Endothelial cell of umbilical vein (primary cell): ENCODE data around the gene KCNN3. TPM values are rescaled to one million over a fixed set of nuclear protein-coding genes. Genes with fewer than 3 reads are reported as not detected.

Experiments
- BruUV-seq: library from RNA; stranded (reverse); fragments of 400-500 nt; replicated peaks from 2 replicates; lab custom pipeline; 2021; lab: Mats Ljungman, UMichigan
- CTCF ChIA-PET: fragments of 300-600, 350-600 bp; sonication (Branson Sonifier 250); formaldehyde crosslinking; loops from one replicate; lab custom pipeline; 2021; ENCODE audit warnings: antibody characterized with exemption, inconsistent platforms; lab: Charles Lee
- POLR2A ChIA-PET: fragments of 300-600, 350-600 bp; sonication (Branson Sonifier 250); formaldehyde crosslinking; loops from one replicate; lab custom pipeline; 2021; ENCODE audit warnings: antibody characterized with exemption, inconsistent platforms; lab: Charles Lee
- DNase-seq: peaks from one replicate; pipeline ENCODE4 v3.0.0-alpha.2; 2011; ENCODE audit warnings: low read depth, low spot score
- FAIRE-seq: peaks from 2 replicates; lab custom pipeline; 2011; peaks lifted over from hg19 to GRCh38; lab: Jason Lieb, UNC
- H2AFZ ChIP-seq: 2 replicates; pipeline ENCODE4 v1.6.0; 2012; ENCODE audit warnings: low read depth, low read length, control low read depth, inconsistent platforms
- H3K27ac ChIP-seq: 2 replicates; pipeline ENCODE4 v1.5.1; 2011; ENCODE audit warnings: low read depth, mild to moderate bottlenecking, control low read depth, low read length, moderate library complexity; ENCODE audit not compliant: insufficient read depth
- H3K27me3 ChIP-seq, 2 experiments: 2 replicates each; pipeline versions ENCODE4 v1.6.0 to v1.6.1; 2011; ENCODE audit warnings: low read length in 2 of 2, mixed read lengths in 1 of 2; ENCODE audit not compliant: control insufficient read depth in 2 of 2, insufficient read depth in 2 of 2
- H3K36me3 ChIP-seq, 2 experiments: 2 replicates in 1 of 2; 3 replicates in 1 of 2; pipeline ENCODE4 v1.5.1; 2011; ENCODE audit warnings: low read length in 2 of 2, mild to moderate bottlenecking in 1 of 2, moderate library complexity in 1 of 2; ENCODE audit not compliant: control insufficient read depth in 2 of 2, insufficient read depth in 2 of 2; ENCODE audit errors: extremely low read depth in 1 of 2
- H3K4me1 ChIP-seq: 3 replicates; pipeline ENCODE4 v1.5.1; 2011; ENCODE audit warnings: mild to moderate bottlenecking, low read length; ENCODE audit not compliant: control insufficient read depth, insufficient read depth; ENCODE audit errors: extremely low read depth
- H3K4me2 ChIP-seq: 2 replicates; pipeline ENCODE4 v1.6.1; 2011; ENCODE audit warnings: low read length, control low read depth, mixed read lengths; ENCODE audit not compliant: insufficient read depth
- H3K4me3 ChIP-seq, 3 experiments: fragments of 200-600 bp in 1 of 3; sonication (generic), shearing (Covaris generic) in 1 of 3; replicated peaks in 1 of 3; 2 replicates each; pipeline ENCODE4 v1.5.1; 2011 to 2016; ENCODE audit warnings: control low read depth in 3 of 3, low read length in 3 of 3, mild to moderate bottlenecking in 2 of 3, inconsistent platforms in 1 of 3, low read depth in 1 of 3, moderate library complexity in 1 of 3; ENCODE audit not compliant: insufficient read depth in 1 of 3
- H3K79me2 ChIP-seq: 2 replicates; pipeline ENCODE4 v1.6.0; 2012; ENCODE audit warnings: low read length, inconsistent platforms; ENCODE audit not compliant: control insufficient read depth, insufficient read depth
- H3K9ac ChIP-seq: replicated peaks from 2 replicates; pipeline ENCODE3; 2011; ENCODE audit warnings: low read length, control low read depth; ENCODE audit not compliant: insufficient read depth; ENCODE audit errors: extremely low read depth
- H3K9me1 ChIP-seq: replicated peaks from 3 replicates; pipeline ENCODE4 v1.6.0; 2011; ENCODE audit warnings: mild to moderate bottlenecking, low read length; ENCODE audit not compliant: control insufficient read depth, insufficient read depth; ENCODE audit errors: extremely low read depth
- H3K9me3 ChIP-seq: replicated peaks from 2 replicates; pipeline ENCODE4 v1.5.1; 2012; ENCODE audit warnings: low read length, inconsistent platforms; ENCODE audit not compliant: control insufficient read depth, insufficient read depth
- H4K20me1 ChIP-seq: replicated peaks from 2 replicates; pipeline ENCODE3; 2011; ENCODE audit warnings: mild to moderate bottlenecking, low read length; ENCODE audit not compliant: control insufficient read depth, insufficient read depth; ENCODE audit errors: extremely low read depth
- CTCF ChIP-seq, 2 donors: IDR thresholded peaks; 1 replicate in 1 of 2; 2 replicates in 1 of 2; pipeline ENCODE4 v1.5.1; 2011; ENCODE audit warnings: low read length in 2 of 2, mild to moderate bottlenecking in 2 of 2, moderate library complexity in 2 of 2, control low read depth in 1 of 2, inconsistent platforms in 1 of 2, low read depth in 1 of 2; ENCODE audit not compliant: insufficient read depth in 1 of 2; ENCODE audit errors: extremely low read depth in 1 of 2
- EZH2 ChIP-seq: IDR thresholded peaks from 2 replicates; pipeline ENCODE4 v1.6.1; 2012; ENCODE audit warnings: borderline replicate concordance, low read depth, mild to moderate bottlenecking, moderate library complexity, low read length, inconsistent platforms; ENCODE audit not compliant: severe bottlenecking
- FOS ChIP-seq: IDR thresholded peaks from 2 replicates; pipeline ENCODE4 v1.6.1; 2011; ENCODE audit warnings: mild to moderate bottlenecking, low read length, moderate library complexity, borderline replicate concordance; ENCODE audit not compliant: insufficient read depth
- GATA2 ChIP-seq: IDR thresholded peaks from 2 replicates; pipeline ENCODE4 v1.7.0; 2011; ENCODE audit warnings: low read depth, mild to moderate bottlenecking, moderate library complexity, mixed read lengths, low read length; ENCODE audit not compliant: insufficient read length, insufficient read depth
- JUN ChIP-seq: IDR thresholded peaks from 2 replicates; pipeline ENCODE4 v1.6.1; 2011; ENCODE audit warnings: borderline replicate concordance, low read depth; ENCODE audit not compliant: insufficient read length, insufficient read depth
- MAX ChIP-seq: IDR thresholded peaks from 2 replicates; pipeline ENCODE4 v1.6.1; 2011; ENCODE audit not compliant: insufficient read depth, insufficient read length
- MYC ChIP-seq: IDR thresholded peaks from one replicate; pipeline ENCODE4 v1.6.1; 2011; ENCODE audit warnings: mild to moderate bottlenecking, low read depth, low read length
- POLR2A ChIP-seq: IDR thresholded peaks from 2 replicates; pipeline ENCODE4 v1.6.1; 2012; ENCODE audit warnings: low read depth, mild to moderate bottlenecking, control low read depth, low read length
- POLR2AphosphoS5 ChIP-seq: IDR thresholded peaks from 2 replicates; pipeline ENCODE4 v1.6.1; 2012; ENCODE audit warnings: low read depth, mild to moderate bottlenecking, control low read depth, low read length, moderate library complexity; ENCODE audit not compliant: insufficient read depth
- dilution Hi-C: fragments of 300-500 bp; cut with MboI; formaldehyde crosslinking; loops from one replicate; pipeline ENCODE4 v1.15.0; 2019; ENCODE audit warnings: low sequenced_read_pairs; ENCODE audit not compliant: extremely low pct_ligation_motif_present
- intact Hi-C: fragments of 100-400 bp; cut with micrococcal nuclease; formaldehyde crosslinking; loops from one replicate; pipeline ENCODE4 v1.10.0; 2022
- polyA plus RNA-seq, 4 experiments: library from polyadenylated mRNA; depleted of rRNA in 3 of 4; stranded (reverse) in 3 of 4; unstranded in 1 of 4; fragments of >200 nt; gene quantifications; 2 replicates each; pipeline versions ENCODE4 v1.2.1 to v1.2.3, GENCODE V29; 2011 to 2012; ENCODE audit warnings: missing spikeins in 1 of 4
- total RNA-seq: library from RNA; stranded (reverse); gene quantifications from 2 replicates; pipeline ENCODE4 v1.2.3, GENCODE V29; 2021

KCNN3 gene
- total and polyA plus RNA-seq, 2 donors (not counting 3 experiments of a cell fraction or from before 2014, with no cell fraction given), result 0.91 to 1.1 TPM

DNA sequence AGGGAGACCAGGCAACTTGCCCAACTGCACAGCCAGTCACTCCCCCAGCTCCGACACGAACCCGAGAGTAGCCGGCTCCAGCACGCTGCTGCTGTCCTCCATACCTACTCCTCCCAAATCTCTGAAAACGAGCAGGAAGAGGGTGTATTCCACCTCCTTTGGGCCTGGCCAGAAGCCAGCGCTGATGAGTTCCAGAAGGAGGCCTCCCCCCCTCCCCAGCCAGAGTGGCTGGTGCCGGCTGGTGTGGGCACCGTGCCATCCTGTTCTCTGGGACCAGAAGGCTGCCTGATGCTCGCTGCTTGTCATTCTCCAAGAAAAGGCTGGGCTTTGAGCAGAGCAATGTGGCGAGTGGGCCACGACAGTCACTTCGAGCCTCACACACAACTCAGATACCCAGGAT is 22.2 kb downstream of the KCNN3 start:
- intact Hi-C loops, result no loop called here
- DNase-seq (no peak), FAIRE-seq (no peak)
- H3K4me1 ChIP-seq, result no peaks in the 10 kb centered on the region
- no peaks in the 10 kb centered on the region for H3K36me3 ChIP-seq
- no peak for TF ChIP-seq POLR2A
- TF ChIP-seq MYC, result no peak
- H3K27me3 ChIP-seq, result peaks cover 3 to 8% of the 10 kb centered on the region in 2 experiments
- dilution Hi-C loops, result no loop called here
- no peak overlapping the region for H3K4me2 ChIP-seq
- CTCF ChIA-PET, result interaction anchor here (1.5 to 3.0 kb wide), 3 partner anchors 12 to 31 kb away, joined by 5 to 15 read pairs (median 10); partner anchors contain the start of gene KCNN3
- POLR2A ChIA-PET, result no interaction called here
- H3K79me2 ChIP-seq, result no peaks in the 10 kb centered on the region
- BruUV-seq, result no TSS peak
- no peak overlapping the region for H3K9ac ChIP-seq
- no peak overlapping the region for H3K4me3 ChIP-seq
- H3K9me1 ChIP-seq, result no peaks in the 10 kb centered on the region
- no peaks in the 10 kb centered on the region for H4K20me1 ChIP-seq
- no peaks in the 10 kb centered on the region for H3K9me3 ChIP-seq
- no peak overlapping the region for H3K27ac ChIP-seq
- H2AFZ ChIP-seq, result no peak overlapping the region

DNA sequence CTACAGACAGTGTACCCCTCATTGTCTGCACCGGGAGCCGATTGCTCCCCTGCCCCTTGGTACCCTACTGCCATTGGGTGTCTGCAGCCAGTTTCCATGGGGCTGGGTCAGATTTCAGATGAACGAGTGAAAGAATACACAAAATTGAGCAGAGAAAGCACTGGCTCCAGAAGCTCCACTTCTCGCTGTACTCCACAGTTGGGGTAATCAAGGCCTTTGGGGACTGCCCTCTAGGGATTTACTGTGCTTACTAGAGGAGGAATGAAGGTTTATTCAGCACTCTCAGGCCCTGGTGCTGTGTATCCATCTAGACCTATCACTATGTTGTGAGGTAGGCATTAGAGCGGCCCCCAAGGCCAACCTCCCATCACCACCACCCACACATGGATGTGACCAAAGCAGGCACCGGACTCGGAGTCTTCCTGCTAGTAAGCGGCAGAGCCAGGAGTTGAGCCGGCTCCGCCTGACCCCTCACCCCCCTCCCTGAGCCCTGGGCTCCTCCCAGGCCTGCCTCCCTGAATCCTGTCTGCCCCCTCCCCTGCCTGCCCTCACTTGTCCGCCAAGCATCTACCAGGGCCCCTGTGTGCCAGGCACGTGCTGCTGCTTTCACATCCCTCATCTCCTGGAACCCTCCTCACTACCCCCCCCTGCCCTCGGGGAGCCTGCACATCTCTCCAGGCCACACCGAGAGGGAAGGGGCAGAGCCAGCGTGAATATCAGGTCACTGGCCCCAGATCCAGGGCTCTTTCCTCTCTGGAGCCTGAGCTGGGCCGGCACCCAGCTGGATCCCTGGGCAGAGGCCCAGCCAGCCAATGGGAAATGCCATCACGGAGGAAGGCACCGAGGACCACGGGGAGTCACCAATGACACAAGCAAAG is 23.3 kb downstream of the KCNN3 start:
- ChIA-PET POLR2A (no interaction called here), CTCF (no interaction called here)
- Histone ChIP-seq H3K9ac (no peak overlapping the region), H3K27ac (no peak overlapping the region), H3K4me1 (no peaks in the 10 kb centered on the region), H2AFZ (no peak overlapping the region), H3K79me2 (no peaks in the 10 kb centered on the region), H3K27me3 (peaks cover 3 to 8% of the 10 kb centered on the region in 2 experiments), H4K20me1 (no peaks in the 10 kb centered on the region), H3K9me1 (no peaks in the 10 kb centered on the region), H3K4me3 (no peak overlapping the region), H3K36me3 (no peaks in the 10 kb centered on the region), H3K4me2 (no peak overlapping the region), H3K9me3 (no peaks in the 10 kb centered on the region)
- dilution Hi-C loops, result no loop called here
- intact Hi-C loops, result no loop called here
- BruUV-seq, result no TSS peak
- TF ChIP-seq CTCF (IDR thresholded peaks at IDR 0.05; ENCODE audit: extremely low read depth in 1 of 2, insufficient read depth in 1 of 2, low read depth in 1 of 2, low read length in 2 of 2) (no peak), JUN (no peak), GATA2 (no peak), MYC (no peak), MAX (no peak), POLR2A (no peak), EZH2 (no peak), FOS (no peak), POLR2AphosphoS5 (no peak)
- FAIRE-seq (no peak), DNase-seq (no peak)
